Activated CD4-positive, alpha-beta T cell treated with anti-CD3 and anti-CD28 coated beads, Interleukin-2, Interleukin-4, amounts not matched to agents 100 ng/mL and 50 ng/mL, durations not matched to agents 16 hours and 8 hours (primary cell): Measurements from ENCODE around the gene HBA1.
"Not testable (repeated sequence)": the region's sequence is repeated elsewhere in the genome, so short reads cannot be mapped to it uniquely, and the experiment has no call there.

Source experiments
- DNase-seq: peaks from one replicate; pipeline ENCODE4 v3.0.0-alpha.2; 2020; ENCODE audit warnings: low spot score

HBA1 gene

DNA sequence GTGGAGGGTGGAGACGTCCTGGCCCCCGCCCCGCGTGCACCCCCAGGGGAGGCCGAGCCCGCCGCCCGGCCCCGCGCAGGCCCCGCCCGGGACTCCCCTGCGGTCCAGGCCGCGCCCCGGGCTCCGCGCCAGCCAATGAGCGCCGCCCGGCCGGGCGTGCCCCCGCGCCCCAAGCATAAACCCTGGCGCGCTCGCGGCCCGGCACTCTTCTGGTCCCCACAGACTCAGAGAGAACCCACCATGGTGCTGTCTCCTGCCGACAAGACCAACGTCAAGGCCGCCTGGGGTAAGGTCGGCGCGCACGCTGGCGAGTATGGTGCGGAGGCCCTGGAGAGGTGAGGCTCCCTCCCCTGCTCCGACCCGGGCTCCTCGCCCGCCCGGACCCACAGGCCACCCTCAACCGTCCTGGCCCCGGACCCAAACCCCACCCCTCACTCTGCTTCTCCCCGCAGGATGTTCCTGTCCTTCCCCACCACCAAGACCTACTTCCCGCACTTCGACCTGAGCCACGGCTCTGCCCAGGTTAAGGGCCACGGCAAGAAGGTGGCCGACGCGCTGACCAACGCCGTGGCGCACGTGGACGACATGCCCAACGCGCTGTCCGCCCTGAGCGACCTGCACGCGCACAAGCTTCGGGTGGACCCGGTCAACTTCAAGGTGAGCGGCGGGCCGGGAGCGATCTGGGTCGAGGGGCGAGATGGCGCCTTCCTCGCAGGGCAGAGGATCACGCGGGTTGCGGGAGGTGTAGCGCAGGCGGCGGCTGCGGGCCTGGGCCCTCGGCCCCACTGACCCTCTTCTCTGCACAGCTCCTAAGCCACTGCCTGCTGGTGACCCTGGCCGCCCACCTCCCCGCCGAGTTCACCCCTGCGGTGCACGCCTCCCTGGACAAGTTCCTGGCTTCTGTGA lies at the start of gene HBA1:
Gene HBA1, plus strand, starts transcription at position 204 of the 906 bp plus-strand sequence. Its CDS starts 37 bp downstream, at position 241.
- not testable (repeated sequence) for DNase-seq

DNA sequence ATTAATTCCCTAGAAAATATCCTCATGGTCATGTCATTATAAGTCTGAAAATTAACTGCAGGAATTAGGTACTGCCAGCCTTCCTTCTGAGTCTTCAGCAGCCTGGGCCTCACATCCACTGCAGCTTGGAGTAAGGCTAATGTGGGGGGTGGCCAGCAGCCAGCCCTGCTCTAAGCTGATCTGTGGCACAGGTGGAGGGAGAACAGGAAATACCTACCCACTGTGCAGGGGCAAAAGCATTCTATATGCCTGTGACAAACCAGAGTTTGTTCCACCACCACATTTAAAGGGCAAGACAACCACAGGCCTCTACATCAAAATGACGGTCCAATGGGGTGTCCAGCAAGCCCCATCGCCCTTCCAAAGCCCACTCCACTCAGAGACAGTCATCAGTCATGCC lies 47.4 kb upstream of the HBA1 start:
- no peak for DNase-seq

DNA sequence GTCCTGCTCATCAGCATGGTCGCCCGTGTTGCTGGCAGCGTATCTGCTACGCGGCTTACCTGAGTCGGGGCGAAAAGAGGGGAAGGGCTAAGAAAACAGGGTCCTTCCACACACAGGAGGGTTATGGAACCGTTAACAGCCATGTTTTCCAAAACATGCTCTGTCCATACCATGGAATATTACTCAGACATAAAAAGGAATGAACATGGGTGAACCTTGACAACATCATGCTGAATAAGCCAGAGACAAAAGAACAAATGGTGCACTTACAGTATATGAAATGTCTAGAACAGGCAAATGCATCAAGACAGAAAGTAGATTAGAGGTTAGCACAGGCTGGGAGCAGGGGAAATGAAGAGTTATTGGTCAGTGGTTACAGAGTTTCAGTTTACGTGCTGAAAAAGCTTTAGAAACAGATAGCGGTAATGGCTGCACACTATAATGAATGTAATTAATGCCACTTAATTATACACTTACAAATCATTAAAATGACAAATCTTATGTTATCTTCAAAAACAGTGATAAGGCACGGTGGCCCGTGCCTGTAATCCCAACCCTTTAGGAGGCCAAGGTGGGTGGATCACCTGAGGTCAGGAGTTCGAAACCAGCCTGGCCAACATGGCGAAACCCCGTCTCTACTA lies 45.8 kb upstream of the HBA1 start:
- DNase-seq, result no peak

DNA sequence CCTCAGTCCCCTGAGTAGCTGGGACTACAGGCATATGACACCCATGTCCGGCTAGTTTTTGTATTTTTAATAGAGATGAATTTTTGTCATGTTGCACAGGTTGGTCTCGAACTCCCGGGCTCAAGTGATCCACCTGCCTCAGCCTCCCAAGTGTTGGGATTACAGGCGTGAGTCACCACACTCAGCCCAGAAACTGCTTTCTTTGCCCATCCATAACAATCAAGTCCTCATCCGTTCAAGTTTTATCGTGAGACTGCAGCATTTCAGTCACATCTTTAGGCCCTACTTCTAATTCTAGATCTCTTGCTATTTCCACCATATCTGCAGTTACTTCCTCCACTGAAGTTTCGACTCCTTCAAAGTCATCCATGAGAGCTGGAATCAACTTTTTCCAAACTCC lies 44.4 kb upstream of the HBA1 start:
- no peak for DNase-seq

DNA sequence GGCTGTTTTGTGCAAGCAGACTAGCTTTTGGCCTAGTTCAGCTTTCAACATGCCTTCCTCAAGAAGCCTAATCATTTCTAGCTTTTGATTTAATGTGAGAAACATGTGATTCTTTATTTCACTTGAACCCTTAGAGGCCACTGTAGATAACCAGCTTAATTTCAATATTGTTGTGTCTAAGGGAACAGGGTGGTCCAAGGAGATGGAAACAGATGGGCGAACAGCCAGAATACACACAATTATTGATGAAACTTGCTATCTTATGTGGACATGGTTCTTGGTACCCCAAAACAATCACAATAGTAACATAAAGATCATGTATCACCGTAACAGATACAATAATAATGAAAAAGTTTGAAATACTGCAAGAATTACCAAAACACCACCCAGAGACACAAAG lies 42.8 kb upstream of the HBA1 start:
- DNase-seq, result no peak

DNA sequence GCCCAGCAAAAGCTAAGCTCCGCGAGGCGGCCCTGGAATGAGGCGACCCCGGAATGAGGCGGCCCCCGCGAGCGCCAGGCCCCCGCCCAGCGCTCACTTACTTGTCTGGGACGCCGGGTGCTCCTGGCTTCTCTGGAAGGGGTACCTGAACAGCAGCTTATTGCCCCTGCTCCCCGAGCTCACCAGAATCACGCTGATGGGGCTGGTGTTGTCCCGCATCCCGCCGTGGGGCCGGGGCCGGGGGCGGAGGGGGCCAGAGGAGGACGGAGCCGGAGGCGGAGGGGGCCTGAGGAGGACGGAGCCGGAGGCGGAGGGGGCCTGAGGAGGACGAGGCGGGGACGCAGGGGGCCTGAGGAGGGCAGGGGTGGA lies 38.4 kb upstream of the HBA1 start:
- peak; percentile 14 for DNase-seq

DNA sequence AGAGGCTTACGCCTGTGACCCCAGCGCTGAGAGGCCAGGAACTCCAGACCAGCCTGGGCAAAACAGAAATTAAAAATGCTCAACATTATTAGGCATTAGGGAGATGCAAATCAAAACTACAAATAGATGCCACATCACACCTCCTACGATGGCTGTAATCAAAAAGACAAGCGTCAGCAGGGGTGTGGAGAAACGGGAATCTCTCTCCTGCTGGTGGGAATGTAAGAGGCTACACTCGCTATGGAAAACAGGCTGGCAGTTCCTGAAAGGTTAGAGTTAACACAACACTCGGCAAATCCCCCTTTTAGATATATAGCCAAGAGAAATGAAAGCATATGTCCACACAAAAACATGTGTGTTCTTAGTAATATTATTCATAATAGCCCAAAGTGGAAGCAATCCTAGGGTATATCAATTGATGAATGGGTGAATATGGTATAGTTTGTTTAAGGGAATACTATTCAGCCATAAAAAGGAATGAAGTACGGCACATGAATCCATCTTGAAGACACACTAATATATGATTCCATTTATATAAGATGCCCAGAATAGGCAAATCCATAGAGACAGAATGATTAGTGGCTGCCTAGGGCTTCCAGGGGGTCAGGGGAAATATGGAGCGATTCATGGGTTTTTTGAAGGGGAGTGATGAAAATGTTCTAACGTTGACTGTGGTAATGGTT lies 36.2 kb upstream of the HBA1 start:
- no peak for DNase-seq

DNA sequence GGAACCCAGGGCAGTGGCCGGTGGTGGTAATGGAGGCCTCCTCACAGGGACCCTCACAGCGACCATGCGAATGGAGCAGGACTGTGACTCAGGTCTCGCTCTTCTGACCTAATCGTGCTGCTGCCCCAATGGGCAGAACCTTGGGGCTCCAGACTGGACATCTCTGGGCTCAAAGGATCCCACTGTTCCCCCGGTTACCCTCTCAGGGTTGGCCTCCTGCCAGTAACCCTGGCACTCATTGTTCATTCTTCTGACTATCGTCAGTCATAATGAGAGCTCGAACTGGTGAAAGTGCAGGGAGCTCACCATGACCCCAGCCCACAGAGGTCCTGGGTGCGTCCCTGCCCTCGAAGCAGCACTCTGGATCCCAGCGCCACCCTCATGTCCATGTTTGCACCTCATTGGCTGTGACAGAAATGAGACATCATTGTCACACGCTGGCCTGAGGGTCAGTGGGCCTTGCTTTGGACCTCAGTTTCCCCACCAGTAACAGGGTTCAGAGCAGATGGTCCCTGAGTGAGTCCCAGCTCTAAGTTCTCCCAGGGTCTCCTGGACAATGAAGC lies 34.0 kb upstream of the HBA1 start:
- no peak for DNase-seq

DNA sequence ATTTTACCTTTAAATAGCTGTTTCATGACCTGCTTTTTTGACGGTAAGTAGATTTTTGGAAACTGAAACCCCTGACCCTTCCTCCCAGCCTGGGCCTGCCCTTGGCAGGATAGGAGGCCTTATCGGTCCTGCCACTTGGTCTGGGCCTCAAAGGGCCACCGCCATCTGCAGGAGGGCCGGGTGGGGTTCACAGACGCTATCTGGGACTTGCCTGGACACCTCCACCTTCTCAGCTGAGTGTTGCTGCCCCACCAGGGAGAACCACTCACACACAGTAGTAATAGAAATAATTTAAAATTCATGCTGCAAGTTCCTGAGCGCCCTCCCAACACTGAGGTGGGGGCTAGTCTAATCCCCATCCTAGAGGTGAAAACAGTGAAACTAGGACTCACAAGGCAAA lies 33.4 kb upstream of the HBA1 start:
- DNase-seq, result no peak

DNA sequence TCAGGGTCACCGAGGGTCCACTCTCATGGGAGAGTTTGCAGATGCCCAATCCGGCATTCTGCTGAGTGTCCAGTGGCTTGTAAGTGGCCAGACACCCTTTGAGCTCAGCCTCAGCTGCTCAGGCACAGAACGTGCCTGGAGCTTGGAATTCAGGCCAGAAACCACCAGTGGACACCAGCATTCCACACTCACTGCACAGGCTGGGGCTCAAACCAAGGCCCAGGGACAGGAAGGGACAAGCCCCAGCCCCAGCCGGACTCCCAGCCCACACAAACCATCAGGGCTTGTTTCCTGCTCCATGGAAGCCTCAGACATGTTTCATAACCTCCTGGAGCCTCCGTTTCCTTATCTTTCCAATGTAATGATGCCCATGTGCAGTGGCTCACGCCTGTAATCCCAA lies 33.0 kb upstream of the HBA1 start:
- DNase-seq, result no peak

DNA sequence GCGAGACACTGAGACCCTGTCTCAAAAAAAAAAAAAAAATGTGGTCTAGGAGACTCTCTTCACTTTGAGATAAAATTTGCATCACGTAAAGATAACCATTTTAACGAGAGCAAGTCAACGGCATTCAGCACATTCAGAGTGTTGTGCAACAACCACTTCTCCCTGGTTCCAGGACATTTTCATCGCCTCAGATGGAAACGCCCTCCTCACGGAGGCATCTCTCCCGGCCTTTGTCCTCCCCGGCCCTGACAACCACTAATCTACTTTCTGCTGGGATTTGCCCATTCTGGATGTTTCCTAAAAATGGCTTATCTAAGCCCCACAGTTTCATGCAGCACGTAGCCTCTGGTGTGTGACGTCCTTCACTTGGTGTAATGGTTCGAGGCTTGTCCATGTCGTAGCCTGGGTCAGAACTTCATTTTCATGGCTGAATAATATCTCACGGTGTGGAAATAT lies 31.7 kb upstream of the HBA1 start:
- DNase-seq, result no peak

DNA sequence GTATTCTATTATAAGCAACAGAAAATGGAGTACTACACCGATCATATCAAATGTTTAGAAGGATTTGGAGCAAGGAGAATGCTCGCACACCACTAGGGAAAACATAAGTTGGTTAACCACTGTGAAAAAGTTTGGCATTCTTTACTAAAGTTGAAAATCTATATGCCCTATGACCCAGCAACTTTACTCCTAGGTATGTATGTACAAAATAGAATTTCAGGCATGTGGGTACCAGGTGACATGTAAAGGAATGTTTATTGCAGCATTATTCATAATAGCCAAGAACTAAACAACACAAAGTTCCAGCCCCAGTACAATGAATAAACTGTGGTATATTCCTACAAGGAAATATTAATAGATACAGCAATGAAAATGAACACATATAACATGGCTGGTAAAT lies 29.8 kb upstream of the HBA1 start:
- DNase-seq, result no peak

DNA sequence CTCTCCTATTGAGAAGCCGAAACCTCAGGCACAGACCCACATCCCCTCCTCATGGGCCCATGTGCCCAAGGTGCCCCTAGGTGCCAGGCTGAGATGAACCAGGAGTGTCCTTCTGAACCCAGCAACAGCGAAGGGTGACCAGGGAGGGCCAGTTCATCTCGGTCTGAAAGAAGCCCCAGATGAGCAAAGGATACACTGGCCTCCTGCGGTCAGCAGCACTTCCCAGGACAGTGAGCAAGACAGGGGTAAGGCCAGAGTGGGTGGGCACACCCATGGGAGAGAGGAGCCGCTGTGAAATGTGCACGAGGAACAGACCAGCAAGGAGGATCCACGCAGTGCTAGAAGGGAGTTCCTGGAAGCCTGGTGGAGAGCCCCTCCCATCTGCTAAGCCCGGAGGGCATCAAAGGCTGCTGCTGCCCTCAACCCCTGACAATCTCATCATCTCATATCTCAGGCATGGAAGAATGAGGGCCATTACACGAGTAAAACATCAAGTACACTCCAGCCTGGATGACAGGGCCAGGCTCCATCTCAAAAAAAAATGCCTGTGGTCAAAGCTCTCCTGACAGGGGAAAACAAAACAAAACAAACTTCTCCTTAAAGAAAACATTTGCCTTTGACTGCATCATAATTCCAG lies 27.3 kb upstream of the HBA1 start:
- no peak for DNase-seq

DNA sequence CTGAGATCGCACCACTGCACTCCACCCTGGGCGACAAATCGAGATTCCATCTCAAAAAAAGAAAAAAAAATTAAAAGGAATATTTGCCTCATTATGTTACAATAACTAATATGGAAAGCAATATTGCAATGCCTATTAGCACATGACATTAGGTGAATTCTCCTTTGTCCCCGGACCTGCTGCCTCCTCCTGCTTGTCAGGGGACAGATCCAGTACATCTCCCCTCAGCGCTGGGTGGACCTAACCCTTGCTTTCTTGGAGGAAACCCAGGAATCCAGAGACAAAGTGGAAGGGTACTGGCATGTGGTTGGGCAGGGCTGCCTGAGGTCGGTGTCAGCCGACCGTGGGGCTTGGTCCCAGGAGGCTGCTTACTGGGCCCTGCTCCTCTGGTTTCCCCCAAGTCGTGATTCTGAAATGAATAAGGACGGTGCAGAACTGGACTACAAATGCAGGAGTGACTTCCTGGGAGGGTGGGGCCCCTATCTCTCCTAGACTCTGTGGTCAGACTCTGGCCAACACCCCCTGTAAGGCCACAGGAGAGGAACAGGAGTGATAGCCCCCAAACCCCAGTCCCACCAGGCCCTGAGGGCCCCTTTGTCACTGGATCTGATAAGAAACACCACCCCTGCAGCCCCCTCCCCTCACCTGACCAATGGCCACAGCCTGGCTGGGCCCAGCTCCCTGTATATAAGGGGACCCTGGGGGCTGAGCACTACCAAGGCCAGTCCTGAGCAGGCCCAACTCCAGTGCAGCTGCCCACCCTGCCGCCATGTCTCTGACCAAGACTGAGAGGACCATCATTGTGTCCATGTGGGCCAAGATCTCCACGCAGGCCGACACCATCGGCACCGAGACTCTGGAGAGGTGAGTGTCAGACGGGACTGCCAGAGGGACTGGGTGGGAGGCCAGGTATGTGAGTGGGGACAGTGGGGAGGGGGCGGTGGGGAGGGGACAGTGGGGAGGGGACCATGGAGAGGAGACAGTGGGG lies 24.0 kb upstream of the HBA1 start, which contains the start of gene HBZ:
Gene HBZ, plus strand, starts transcription at position 504 of the 988 bp plus-strand sequence. Its CDS starts 266 bp downstream, at position 770.
- no peak for DNase-seq

DNA sequence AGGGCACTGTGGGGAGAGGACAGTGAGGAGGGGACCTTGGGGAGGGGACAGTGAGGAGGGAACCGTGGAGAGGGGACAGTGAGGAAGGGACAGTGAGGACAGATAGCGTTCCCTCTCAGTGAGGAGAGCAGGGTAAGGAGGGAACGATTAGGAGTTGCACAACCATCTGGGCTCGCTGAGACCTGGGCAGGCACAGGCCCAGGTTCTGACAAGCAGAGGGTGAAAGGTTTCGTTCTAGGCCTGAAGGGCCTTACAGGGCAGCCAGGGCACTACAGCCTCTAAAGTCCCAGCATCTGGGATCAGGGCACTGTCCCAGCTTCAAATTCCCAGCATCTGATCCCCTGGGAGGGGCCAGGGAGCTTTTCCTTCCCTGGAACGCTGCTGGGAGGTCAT lies 23.4 kb upstream of the HBA1 start:
- DNase-seq, result not testable (repeated sequence)

DNA sequence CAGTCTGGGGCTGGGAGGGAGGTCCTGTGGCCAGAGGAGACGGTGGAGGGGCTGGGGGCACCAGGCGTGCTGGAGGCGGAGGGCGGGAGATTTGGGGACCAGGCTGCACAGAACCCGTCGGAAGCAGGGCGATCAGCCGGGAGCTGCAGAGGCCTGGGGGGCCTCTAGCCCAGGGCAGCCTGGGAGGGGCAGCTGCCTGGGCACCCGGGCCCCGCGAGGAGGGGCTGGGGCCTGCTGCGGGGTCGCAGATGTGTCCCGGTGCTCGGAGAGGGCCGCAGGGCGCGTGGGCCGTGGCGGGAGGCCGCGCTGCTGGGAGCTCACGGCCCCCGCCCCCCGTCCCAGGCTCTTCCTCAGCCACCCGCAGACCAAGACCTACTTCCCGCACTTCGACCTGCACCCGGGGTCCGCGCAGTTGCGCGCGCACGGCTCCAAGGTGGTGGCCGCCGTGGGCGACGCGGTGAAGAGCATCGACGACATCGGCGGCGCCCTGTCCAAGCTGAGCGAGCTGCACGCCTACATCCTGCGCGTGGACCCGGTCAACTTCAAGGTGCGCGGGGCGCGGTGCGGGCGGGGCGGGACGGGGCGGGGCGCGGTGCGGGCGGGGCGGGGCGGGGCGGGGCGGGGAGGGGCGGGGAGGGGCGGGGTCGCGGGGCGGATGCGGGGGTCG lies 22.8 kb upstream of the HBA1 start:
- not testable (repeated sequence) for DNase-seq

DNA sequence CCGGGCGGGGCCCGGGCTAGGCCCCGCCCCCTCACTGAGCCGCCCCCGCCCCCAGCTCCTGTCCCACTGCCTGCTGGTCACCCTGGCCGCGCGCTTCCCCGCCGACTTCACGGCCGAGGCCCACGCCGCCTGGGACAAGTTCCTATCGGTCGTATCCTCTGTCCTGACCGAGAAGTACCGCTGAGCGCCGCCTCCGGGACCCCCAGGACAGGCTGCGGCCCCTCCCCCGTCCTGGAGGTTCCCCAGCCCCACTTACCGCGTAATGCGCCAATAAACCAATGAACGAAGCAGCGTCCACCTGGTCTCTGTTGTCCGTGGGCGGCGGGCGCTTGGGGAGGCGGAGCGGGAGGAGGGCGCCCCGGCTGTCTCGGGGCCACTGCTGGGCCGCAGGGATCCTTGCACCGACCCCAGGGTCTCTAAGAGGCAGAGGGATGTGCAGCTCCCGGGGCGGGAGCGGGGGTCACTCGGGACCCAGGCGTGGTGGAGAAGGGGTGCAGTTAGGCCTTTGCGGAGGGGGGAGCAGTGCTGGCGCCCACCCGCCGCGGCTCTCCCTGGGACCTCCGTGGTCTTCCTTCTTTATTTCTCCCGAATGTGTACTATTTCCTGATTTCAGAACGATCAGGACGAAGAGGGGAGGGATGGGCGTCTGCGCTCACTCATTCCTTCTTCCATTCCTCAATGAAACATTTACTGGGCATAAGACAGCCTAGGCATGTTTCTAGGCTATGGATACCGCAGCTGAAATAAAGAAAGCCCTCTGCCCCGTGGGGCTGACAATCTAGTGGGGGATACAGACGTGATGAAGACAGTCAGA lies 22.1 kb upstream of the HBA1 start:
- DNase-seq, result no peak

DNA sequence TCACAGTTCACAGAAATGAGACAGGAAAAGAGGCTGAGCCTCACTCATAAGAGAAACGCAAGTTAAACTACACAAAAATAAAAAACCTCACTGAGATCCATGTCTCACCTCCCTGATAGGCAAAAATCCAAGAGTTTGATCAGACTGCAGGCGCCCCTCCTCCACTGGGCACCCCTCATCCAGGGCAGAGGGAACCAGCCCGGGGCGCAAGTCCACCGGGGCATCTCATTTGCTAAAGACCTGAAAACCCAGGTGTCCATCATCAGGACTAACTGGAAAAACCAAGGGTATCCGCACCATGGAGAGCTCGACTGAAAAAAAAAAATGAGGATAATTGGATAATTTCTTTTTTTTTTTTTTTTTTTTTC lies 21.5 kb upstream of the HBA1 start:
- no peak for DNase-seq

DNA sequence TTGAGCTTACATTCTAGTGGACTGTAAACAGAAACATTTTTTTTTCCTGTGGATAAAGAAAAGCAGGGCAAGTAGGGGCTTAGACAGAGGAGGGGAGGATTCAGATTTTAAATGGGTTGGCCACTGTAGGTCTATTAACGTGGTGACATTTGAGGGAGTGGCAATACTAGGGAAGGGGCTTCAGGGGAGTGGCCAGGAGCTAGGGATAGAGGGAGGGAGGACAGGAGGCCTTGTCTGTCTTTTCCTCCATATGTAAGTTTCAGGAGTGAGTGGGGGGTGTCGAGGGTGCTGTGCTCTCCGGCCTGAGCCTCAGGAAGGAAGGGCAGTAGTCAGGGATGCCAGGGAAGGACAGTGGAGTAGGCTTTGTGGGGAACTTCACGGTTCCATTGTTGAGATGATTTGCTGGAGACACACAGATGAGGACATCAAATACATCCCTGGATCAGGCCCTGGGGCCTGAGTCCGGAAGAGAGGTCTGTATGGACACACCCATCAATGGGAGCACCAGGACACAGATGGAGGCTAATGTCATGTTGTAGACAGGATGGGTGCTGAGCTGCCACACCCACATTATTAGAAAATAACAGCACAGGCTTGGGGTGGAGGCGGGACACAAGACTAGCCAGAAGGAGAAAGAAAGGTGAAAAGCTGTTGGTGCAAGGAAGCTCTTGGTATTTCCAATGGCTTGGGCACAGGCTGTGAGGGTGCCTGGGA lies 17.2 kb upstream of the HBA1 start:
- no peak for DNase-seq
